ENCODE results near the gene ZW10. TPM values are rescaled to one million over a fixed set of nuclear protein-coding genes. Genes with fewer than 3 reads are reported as not detected.
"Not testable (repeated sequence)": the region's sequence is repeated elsewhere in the genome, so short reads cannot be mapped to it uniquely, and the experiment has no call there.

The ZW10 gene
- total and polyA plus RNA-seq, 2 donors (not counting 1 experiment from before 2014, with no cell fraction given) = 4.8 to 11.9 TPM

GRCh38 chr11:113710989-113711388 is 62.5 kb downstream of the ZW10 start:
- no peak overlapping the region for H3K4me2 ChIP-seq (replicated peaks; ENCODE audit: low read depth, low read length, poor library complexity, severe bottlenecking)
- no peaks in the 10 kb centered on the region for H3K27me3 ChIP-seq (replicated peaks in 1 of 4; ENCODE audit: control extremely low read depth in 1 of 4, control insufficient read depth in 3 of 4, insufficient read depth in 4 of 4, low read length in 3 of 4)
- intact Hi-C loops (cut with micrococcal nuclease) = no loop called here
- CTCF ChIA-PET = interaction anchor here (1.2 kb wide), 1 partner anchor 29 kb away, joined by 3 read pairs; no protein-coding TSS in a partner anchor
- no peak overlapping the region for H3K4me3 Mint-ChIP-seq
- TF ChIP-seq EZH2 (IDR thresholded peaks at IDR 0.05; ENCODE audit: borderline replicate concordance, insufficient read depth, low read depth, low read length, poor library complexity, severe bottlenecking) (no peak), CTCF (IDR thresholded peaks at IDR 0.05) (no peak)
- no peak overlapping the region for H3K9ac ChIP-seq (ENCODE audit: low read length)
- no peak overlapping the region for H3K27ac Mint-ChIP-seq
- H3K27me3 Mint-ChIP-seq = no peaks in the 10 kb centered on the region
- peaks cover 13% of the 10 kb centered on the region for H3K9me3 Mint-ChIP-seq (ENCODE audit: insufficient read depth)
- no peaks in the 10 kb centered on the region for H3K79me2 ChIP-seq (ENCODE audit: control insufficient read depth, insufficient read depth, low read length)
- H3K4me3 ChIP-seq (ENCODE audit: control extremely low read depth in 1 of 5, extremely low read depth in 1 of 5, insufficient read depth in 1 of 5, low read depth in 2 of 5, low read length in 4 of 5) = no peak overlapping the region
- ATAC-seq (ENCODE audit: low read depth) (no peak), DNase-seq (no peak)
- H3K36me3 ChIP-seq (replicated peaks in 1 of 2; ENCODE audit: control extremely low read depth in 1 of 2, control insufficient read depth in 1 of 2, extremely low read depth in 1 of 2, insufficient read depth in 2 of 2, low read length in 1 of 2) = no peaks in the 10 kb centered on the region
- H4K20me1 ChIP-seq (ENCODE audit: control insufficient read depth, insufficient read depth, low read length, poor library complexity, severe bottlenecking) = no peaks in the 10 kb centered on the region
- H2AFZ ChIP-seq (ENCODE audit: insufficient read depth, low read depth, low read length, poor library complexity, severe bottlenecking) = no peak overlapping the region
- no peak overlapping the region for H3K27ac ChIP-seq (ENCODE audit: low read length in 2 of 2)
- POLR2A ChIA-PET = no interaction called here
- peaks cover 0 to 13% (median 8%) of the 10 kb centered on the region in 3 donors for H3K9me3 ChIP-seq (ENCODE audit: control extremely low read depth in 1 of 3, control insufficient read depth in 2 of 3, insufficient read depth in 1 of 3, low read length in 2 of 3)
- no peaks in the 10 kb centered on the region for H3K4me1 ChIP-seq (ENCODE audit: control insufficient read depth in 2 of 2, insufficient read depth in 2 of 2, low read length in 2 of 2)
- WGBS (ENCODE audit: insufficient coverage) = no CpG with 5 or more reads among the region's 1 CpG
- no peaks in the 10 kb centered on the region for H3K4me1 Mint-ChIP-seq

- ChIA-PET CTCF (no interaction called here), POLR2A (no interaction called here)
- no peak for DNase-seq
- Histone ChIP-seq H3K79me2 (ENCODE audit: control insufficient read depth, insufficient read depth, low read length) (no peaks in the 10 kb centered on the region), H2AFZ (ENCODE audit: insufficient read depth, low read depth, low read length, poor library complexity, severe bottlenecking) (no peak within 1 kb of the TSS), H3K27ac (ENCODE audit: low read length in 2 of 2) (no peak within 1 kb of the TSS), H3K36me3 (replicated peaks in 1 of 2; ENCODE audit: control extremely low read depth in 1 of 2, control insufficient read depth in 1 of 2, extremely low read depth in 1 of 2, insufficient read depth in 2 of 2, low read length in 1 of 2) (no peaks in the 10 kb centered on the region), H3K4me2 (replicated peaks; ENCODE audit: low read depth, low read length, poor library complexity, severe bottlenecking) (no peak within 1 kb of the TSS), H4K20me1 (ENCODE audit: control insufficient read depth, insufficient read depth, low read length, poor library complexity, severe bottlenecking) (no peaks in the 10 kb centered on the region), H3K4me1 (ENCODE audit: control insufficient read depth in 2 of 2, insufficient read depth in 2 of 2, low read length in 2 of 2) (no peaks in the 10 kb centered on the region), H3K27me3 (replicated peaks in 1 of 4; ENCODE audit: control extremely low read depth in 1 of 4, control insufficient read depth in 3 of 4, insufficient read depth in 4 of 4, low read length in 3 of 4) (no peaks in the 10 kb centered on the region), H3K9ac (ENCODE audit: low read length) (no peak within 1 kb of the TSS), H3K4me3 (ENCODE audit: control extremely low read depth in 1 of 5, extremely low read depth in 1 of 5, insufficient read depth in 1 of 5, low read depth in 2 of 5, low read length in 4 of 5) (no peak within 1 kb of the TSS), H3K9me3 (ENCODE audit: control extremely low read depth in 1 of 3, control insufficient read depth in 2 of 3, insufficient read depth in 1 of 3, low read length in 2 of 3) (peaks cover 0 to 14% (median 8%) of the 10 kb centered on the region in 3 donors)
- Mint-ChIP-seq H3K4me1 (peaks cover 2% of the 10 kb centered on the region), H3K4me3 (no peak within 1 kb of the TSS), H3K27ac (no peak within 1 kb of the TSS), H3K27me3 (no peaks in the 10 kb centered on the region), H3K9me3 (ENCODE audit: insufficient read depth) (peaks cover 29% of the 10 kb centered on the region)
- no peak for ATAC-seq (ENCODE audit: low read depth)
- intact Hi-C loops (cut with micrococcal nuclease) = no loop called here
- no peak for TF ChIP-seq EZH2 (IDR thresholded peaks at IDR 0.05; ENCODE audit: borderline replicate concordance, insufficient read depth, low read depth, low read length, poor library complexity, severe bottlenecking)
- TF ChIP-seq CTCF (IDR thresholded peaks at IDR 0.05) = no peak
- 100% methylated on average over 4 of the region's 7 CpGs for WGBS (ENCODE audit: insufficient coverage)
These were observed 67.4 kb downstream of the ZW10 start, which contains the start of gene TMPRSS5 for GRCh38 chr11:113705871-113706655. TMPRSS5 (minus strand) TSS chr11:113706308; CDS start chr11:113706224, 84 bp downstream.

GRCh38 chr11:113703551-113703950 is 69.9 kb downstream of the ZW10 start:
- peaks cover 0 to 16% (median 4%) of the 10 kb centered on the region in 3 donors for H3K9me3 ChIP-seq (ENCODE audit: control extremely low read depth in 1 of 3, control insufficient read depth in 2 of 3, insufficient read depth in 1 of 3, low read length in 2 of 3)
- WGBS (ENCODE audit: insufficient coverage) = no CpG with 5 or more reads among the region's 1 CpG
- H3K27me3 Mint-ChIP-seq; CTCF ChIA-PET; ATAC-seq (ENCODE audit: low read depth); H3K27ac ChIP-seq (ENCODE audit: low read length in 2 of 2); H3K36me3 ChIP-seq (replicated peaks in 1 of 2; ENCODE audit: control extremely low read depth in 1 of 2, control insufficient read depth in 1 of 2, extremely low read depth in 1 of 2, insufficient read depth in 2 of 2, low read length in 1 of 2); intact Hi-C loops (cut with micrococcal nuclease); H3K79me2 ChIP-seq (ENCODE audit: control insufficient read depth, insufficient read depth, low read length); H3K27ac Mint-ChIP-seq; H3K4me1 ChIP-seq (ENCODE audit: control insufficient read depth in 2 of 2, insufficient read depth in 2 of 2, low read length in 2 of 2); POLR2A ChIA-PET; DNase-seq; H3K27me3 ChIP-seq (replicated peaks in 1 of 4; ENCODE audit: control extremely low read depth in 1 of 4, control insufficient read depth in 3 of 4, insufficient read depth in 4 of 4, low read length in 3 of 4); H3K4me3 ChIP-seq (ENCODE audit: control extremely low read depth in 1 of 5, extremely low read depth in 1 of 5, insufficient read depth in 1 of 5, low read depth in 2 of 5, low read length in 4 of 5); H3K9ac ChIP-seq (ENCODE audit: low read length); H2AFZ ChIP-seq (ENCODE audit: insufficient read depth, low read depth, low read length, poor library complexity, severe bottlenecking); H3K4me3 Mint-ChIP-seq; H4K20me1 ChIP-seq (ENCODE audit: control insufficient read depth, insufficient read depth, low read length, poor library complexity, severe bottlenecking); H3K4me1 Mint-ChIP-seq; H3K4me2 ChIP-seq (replicated peaks; ENCODE audit: low read depth, low read length, poor library complexity, severe bottlenecking): not testable (repeated sequence)
- peaks cover 26% of the 10 kb centered on the region for H3K9me3 Mint-ChIP-seq (ENCODE audit: insufficient read depth)
